D721Med (cell line): ENCODE measurements around the gene CEACAM6.

Experiments used
- DNase-seq: peaks from one replicate; pipeline ENCODE4 v3.0.0; 2011; ENCODE audit warnings: low spot score; ENCODE audit not compliant: insufficient read length
- FAIRE-seq: peaks from 2 replicates; lab custom pipeline; 2011; peaks lifted over from hg19 to GRCh38; lab: Jason Lieb, UNC
- CTCF ChIP-seq: IDR thresholded peaks from 2 replicates; pipeline ENCODE4 v1.5.1; 2012; ENCODE audit warnings: mild to moderate bottlenecking, control low read depth; ENCODE audit not compliant: insufficient read depth; ENCODE audit errors: missing control alignments

CEACAM6 gene

DNA sequence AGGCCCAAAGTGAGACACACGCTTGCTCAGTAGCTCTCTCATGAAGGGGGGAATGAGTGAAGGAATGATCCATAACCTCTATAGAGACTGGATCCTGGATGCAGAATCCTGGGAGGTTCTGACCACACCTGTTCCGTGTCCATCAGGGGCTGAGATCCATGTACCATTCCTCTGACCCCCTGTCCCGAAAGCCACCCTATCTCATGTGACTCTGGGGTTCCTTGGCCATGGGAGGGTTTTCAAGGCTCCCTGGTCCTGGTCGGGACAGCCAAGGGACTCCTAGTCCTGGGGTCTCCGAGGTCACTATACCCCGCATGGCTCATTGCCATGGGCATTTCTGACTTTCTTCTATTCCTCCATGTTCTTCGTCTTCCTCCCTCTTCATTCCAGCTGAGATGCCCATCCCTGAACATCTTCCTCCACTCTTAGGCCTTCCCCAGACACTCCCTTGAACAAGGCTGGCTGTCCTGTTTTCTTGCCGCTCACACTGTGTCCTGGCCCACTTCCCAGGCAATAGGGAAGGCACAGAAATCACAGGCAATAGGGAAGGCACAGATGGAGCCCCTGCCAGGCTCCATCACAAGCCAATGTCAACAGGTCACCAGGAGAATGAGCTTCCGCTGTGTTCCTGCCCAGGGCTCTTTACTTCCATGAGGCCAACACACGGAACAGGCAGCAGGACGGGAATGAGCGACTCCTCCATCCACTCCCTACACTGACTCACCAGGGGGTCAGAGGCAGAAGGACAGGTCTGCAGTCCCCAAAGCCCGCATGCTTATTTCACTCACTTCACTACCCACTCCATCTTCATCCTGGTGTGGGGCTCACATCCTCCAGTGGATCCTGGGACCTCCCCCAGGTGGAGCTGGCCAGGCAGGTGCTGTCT is 43.7 kb upstream of the CEACAM6 start:
- FAIRE-seq (no peak), DNase-seq (no peak)
- no peak for TF ChIP-seq CTCF

GRCh38 chr19:41714598-41714997 is 40.7 kb upstream of the CEACAM6 start:
- FAIRE-seq (no peak), DNase-seq (no peak)
- TF ChIP-seq CTCF = no peak

- DNase-seq (no peak), FAIRE-seq (no peak)
- no peak for TF ChIP-seq CTCF
Observed at GRCh38 chr19:41718761-41719160, 36.6 kb upstream of the CEACAM6 start.

DNA sequence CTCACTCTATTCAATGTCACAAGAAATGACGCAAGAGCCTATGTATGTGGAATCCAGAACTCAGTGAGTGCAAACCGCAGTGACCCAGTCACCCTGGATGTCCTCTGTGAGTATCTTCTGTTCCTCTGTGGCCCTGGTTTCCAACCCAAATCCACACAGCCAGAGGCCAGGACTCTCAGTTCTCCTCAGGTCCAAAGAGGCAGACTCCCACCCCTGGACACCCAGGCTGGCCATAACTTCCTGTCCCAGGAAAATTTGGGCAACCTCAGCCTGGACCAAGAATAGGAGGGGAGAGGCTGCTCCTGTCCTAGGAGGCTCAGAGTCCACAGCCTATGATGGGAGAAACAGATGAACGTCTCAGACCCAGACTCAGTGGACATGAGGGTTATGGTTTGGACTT is 35.2 kb upstream of the CEACAM6 start:
- TF ChIP-seq CTCF = no peak
- DNase-seq (no peak), FAIRE-seq (no peak)

DNA sequence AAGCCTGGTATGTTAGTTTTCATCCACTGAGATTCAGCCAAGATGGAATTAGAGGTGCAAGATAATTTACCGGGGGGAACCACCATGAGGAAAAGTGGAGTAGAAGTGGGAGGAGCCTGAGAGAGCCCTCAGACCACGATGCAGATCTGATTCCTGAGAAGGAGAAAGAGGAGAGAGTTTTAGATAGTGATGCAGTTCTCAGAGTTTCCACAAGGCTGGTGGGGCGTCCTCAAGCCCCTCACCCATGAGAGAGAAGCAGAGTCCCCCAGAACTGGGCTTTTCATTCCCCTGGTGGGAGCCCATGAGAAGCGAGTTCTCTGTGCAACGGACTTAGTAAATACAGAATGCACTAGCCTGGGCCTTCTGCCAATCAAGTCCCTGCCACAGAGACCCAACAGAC is 28.8 kb upstream of the CEACAM6 start:
- no peak for TF ChIP-seq CTCF
- no peak for FAIRE-seq
- no peak for DNase-seq

DNA sequence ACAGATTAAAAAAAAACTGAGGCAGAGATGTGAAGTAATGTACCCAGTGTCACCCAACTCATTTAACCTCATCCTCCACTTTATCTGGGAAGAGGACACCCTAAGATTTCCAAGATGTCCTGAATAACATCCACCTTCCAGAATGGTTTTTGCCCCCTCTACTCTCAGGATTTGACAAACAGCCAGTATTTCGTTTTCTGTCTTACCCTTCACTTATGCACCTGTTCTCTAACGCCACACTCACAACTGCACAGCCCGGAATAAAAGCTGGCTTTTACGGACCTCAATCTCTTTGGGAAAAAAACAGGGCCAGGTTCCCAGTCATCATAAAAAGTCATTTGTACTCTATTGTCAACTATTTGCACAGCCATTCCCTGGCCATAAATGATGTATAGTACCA is 21.2 kb upstream of the CEACAM6 start:
- no peak for FAIRE-seq
- no peak for DNase-seq
- TF ChIP-seq CTCF = no peak

- FAIRE-seq (no peak), DNase-seq (no peak)
- TF ChIP-seq CTCF = no peak
Observed at GRCh38 chr19:41734585-41734984, 20.7 kb upstream of the CEACAM6 start.
